Activated naive CD4-positive, alpha-beta T cell treated with anti-CD3 and anti-CD28 coated beads, Interleukin-2, amount 50 U/mL, for 24 hours (primary cell): ENCODE measurements around the gene CCDC59.

Experiments
- H3K27ac Mint-ChIP-seq: one replicate; pipeline ENCODE4 v1.8.0; 2021; ENCODE audit warnings: mild to moderate bottlenecking, mixed read lengths
- H3K27me3 Mint-ChIP-seq: one replicate; pipeline ENCODE4 v1.8.0; 2021; ENCODE audit warnings: mixed read lengths
- H3K36me3 Mint-ChIP-seq: one replicate; pipeline ENCODE4 v1.8.0; 2021; ENCODE audit warnings: mixed read lengths
- H3K4me1 Mint-ChIP-seq: one replicate; pipeline ENCODE4 v1.8.0; 2021; ENCODE audit warnings: mixed read lengths
- H3K4me3 Mint-ChIP-seq: one replicate; pipeline ENCODE4 v1.8.0; 2021; ENCODE audit warnings: mild to moderate bottlenecking, mixed read lengths
- H3K9me3 Mint-ChIP-seq: one replicate; pipeline ENCODE4 v1.8.0; 2021; ENCODE audit warnings: mixed read lengths

Gene CCDC59

DNA sequence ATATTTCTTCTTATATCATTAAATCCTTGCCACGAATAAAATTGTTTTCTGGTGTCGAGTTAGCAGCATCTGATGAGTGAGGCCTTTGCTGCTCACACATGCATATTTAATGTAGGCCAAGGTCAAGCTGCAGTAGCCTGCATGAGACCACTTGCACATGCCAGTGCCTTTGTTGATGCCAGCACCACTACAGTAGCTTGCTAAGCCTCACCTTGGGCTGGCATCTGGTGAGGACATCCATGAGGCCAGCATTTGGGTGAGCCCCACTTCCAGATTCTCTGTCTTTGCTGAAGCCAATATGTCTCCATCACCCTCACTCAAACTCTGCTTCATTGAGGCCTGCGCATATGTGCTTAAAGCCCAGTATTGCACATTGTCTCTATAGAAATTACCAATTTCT is 8.0 kb downstream of the CCDC59 start:
- H3K27me3 Mint-ChIP-seq = no peaks in the 10 kb centered on the region
- no peaks in the 10 kb centered on the region for H3K9me3 Mint-ChIP-seq
- H3K4me3 Mint-ChIP-seq = no peak overlapping the region
- peaks cover 6% of the 10 kb centered on the region for H3K4me1 Mint-ChIP-seq
- peaks cover 6% of the 10 kb centered on the region for H3K36me3 Mint-ChIP-seq
- no peak overlapping the region for H3K27ac Mint-ChIP-seq

DNA sequence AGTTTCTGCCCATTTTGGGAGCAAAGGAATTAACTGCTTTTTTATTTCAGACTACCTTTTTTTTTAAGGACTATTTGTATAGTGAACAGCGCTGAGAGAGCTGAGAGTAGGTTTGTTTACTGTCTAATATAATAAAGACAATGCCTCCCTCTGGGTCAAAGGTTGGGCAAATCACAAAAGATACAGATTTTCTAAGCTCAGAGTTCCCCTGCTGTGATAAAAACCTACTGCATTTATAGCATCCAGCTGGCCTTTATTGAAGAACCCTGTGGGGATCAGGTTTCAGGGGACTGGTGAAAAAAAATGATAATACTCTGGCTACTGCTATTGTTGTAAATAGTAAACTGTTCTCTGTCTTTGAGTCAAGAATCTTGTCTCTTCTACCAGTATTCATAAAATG is 28.7 kb downstream of the CCDC59 start:
- H3K4me1 Mint-ChIP-seq = no peaks in the 10 kb centered on the region
- no peak overlapping the region for H3K4me3 Mint-ChIP-seq
- H3K27me3 Mint-ChIP-seq = peaks cover 3% of the 10 kb centered on the region
- H3K9me3 Mint-ChIP-seq = no peaks in the 10 kb centered on the region
- H3K27ac Mint-ChIP-seq = no peak overlapping the region
- H3K36me3 Mint-ChIP-seq = no peaks in the 10 kb centered on the region

DNA sequence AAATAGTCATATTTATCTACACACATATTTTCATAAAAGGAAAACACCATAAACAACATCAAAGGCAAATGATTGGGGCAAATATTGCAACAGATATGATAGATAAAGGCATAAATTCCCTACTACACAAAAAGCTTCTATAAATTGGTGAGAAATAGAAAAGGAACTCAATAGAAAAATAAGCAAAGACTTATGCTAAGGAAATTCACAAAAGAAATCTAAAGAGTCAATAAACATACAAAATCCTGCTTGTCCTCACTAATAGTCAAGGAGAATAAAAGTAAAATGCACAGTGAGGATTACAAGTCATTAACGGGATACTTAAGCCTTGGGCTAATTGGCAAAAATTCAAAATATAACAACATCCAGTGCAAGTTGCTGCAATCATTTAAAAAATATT is 30.3 kb downstream of the CCDC59 start:
- Mint-ChIP-seq H3K4me3 (no peak overlapping the region), H3K4me1 (no peaks in the 10 kb centered on the region), H3K9me3 (no peaks in the 10 kb centered on the region), H3K27me3 (peaks cover 2% of the 10 kb centered on the region), H3K27ac (no peak overlapping the region), H3K36me3 (no peaks in the 10 kb centered on the region)

DNA sequence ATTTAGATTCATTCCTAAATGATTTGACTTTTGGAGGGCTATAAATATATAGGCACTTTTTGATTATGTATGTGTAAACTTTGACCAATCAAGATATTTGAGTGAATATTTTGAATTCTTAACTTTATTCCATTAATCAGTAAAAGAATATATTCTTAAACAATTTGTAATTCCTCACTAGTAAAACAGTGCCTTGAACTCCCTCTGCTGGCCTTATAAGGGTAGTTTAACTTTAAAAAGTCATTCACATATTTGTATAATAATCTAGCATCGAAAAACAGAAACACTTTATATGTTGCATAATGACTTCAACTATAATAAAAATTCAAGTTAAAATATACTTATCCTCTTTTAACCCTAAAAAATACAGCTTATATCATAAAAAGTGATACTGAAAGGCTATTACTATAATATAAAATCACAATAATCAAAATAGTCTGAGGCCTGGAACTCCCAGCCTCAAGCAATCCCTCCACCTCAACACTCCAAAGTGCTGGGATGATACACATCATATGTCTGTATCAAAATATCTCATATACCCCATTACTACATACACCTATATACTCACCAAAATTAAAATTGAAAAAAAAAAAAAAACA is 31.2 kb downstream of the CCDC59 start:
- no peaks in the 10 kb centered on the region for H3K27me3 Mint-ChIP-seq
- no peaks in the 10 kb centered on the region for H3K9me3 Mint-ChIP-seq
- H3K27ac Mint-ChIP-seq = no peak overlapping the region
- no peaks in the 10 kb centered on the region for H3K36me3 Mint-ChIP-seq
- H3K4me3 Mint-ChIP-seq = no peak overlapping the region
- H3K4me1 Mint-ChIP-seq = no peaks in the 10 kb centered on the region

DNA sequence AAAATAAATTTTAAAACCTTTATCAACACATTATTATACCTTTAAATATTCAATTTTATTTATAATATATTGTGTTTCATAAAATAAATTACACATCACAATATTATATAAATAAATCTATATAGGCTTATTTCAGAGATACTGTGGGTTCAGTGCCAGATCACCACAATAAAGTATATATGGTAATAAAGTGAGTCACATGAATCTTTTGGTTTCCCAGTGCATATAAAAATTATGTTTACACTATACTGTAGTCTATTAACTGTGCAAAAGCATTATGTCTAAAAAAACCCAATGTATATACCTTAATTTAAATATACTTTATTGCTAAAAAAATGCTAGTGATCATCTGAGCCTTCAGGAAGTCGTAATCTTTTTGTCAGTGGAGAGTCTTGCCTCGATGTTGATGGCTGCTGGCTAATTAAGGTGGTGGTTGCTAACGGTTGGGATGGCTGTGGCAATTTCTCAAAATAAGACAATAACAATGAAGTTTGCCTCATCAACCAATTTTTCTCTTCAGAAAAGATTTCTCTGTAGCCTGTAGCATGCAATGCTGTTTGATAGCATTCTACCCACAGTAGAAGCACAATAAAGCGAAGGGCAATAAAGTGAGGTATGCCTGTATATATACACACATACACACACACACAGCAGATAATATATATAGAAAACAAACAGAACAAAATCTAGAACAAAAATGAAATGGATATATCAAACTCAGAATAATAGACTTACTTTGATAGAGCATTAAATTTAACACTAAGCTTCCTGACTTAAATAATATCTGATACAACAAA is 32.4 kb downstream of the CCDC59 start:
- no peak overlapping the region for H3K27ac Mint-ChIP-seq
- H3K27me3 Mint-ChIP-seq = peaks cover 2% of the 10 kb centered on the region
- no peaks in the 10 kb centered on the region for H3K9me3 Mint-ChIP-seq
- no peaks in the 10 kb centered on the region for H3K36me3 Mint-ChIP-seq
- H3K4me3 Mint-ChIP-seq = no peak overlapping the region
- no peaks in the 10 kb centered on the region for H3K4me1 Mint-ChIP-seq

DNA sequence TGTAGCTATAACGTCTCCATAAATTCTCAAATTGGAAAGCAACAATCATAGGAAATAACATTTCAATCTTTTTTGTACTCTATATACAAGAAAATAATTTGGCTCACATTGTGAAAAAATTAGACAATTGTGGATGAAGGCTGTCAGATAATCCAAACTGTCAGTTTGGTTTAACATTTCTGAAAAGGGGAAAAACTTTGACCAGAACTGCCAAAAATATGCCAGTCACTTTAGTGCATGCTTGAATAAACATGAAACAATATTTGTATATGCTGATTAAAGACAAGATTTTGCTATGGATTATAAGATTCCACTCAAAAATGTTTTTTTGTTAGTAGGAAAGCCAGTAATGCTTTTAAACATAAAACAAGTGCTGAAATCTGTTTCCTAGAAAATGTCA is 38.9 kb downstream of the CCDC59 start:
- no peak overlapping the region for H3K4me3 Mint-ChIP-seq
- H3K27ac Mint-ChIP-seq = no peak overlapping the region
- H3K27me3 Mint-ChIP-seq = peaks cover 13% of the 10 kb centered on the region
- H3K9me3 Mint-ChIP-seq = no peaks in the 10 kb centered on the region
- H3K36me3 Mint-ChIP-seq = no peaks in the 10 kb centered on the region
- H3K4me1 Mint-ChIP-seq = no peaks in the 10 kb centered on the region

DNA sequence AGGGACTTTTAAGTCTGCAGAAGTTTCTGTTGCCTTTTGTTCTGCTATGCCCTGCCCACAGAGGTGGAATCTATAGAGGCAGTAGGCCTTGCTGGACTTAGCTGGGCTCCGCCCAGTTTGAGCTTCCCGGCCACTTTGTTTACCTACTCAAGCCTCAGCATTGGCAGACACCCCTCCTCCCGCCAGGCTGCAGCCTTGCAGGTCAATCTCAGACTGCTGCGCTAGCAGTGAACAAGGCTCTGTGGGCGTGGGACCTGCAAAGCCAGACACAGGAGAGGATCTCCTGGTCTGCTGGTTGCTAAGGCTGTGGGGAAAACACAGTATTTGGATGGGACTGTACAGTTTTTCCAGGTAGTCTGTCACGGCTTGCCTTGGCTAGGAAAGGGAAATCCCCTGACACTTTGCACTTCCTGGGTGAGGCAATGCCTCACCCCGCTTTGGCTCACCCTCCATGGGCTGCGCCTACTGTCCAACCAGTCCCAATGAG is 43.7 kb downstream of the CCDC59 start:
- no peaks in the 10 kb centered on the region for H3K36me3 Mint-ChIP-seq
- H3K4me1 Mint-ChIP-seq = no peaks in the 10 kb centered on the region
- no peak overlapping the region for H3K27ac Mint-ChIP-seq
- peaks cover 11% of the 10 kb centered on the region for H3K27me3 Mint-ChIP-seq
- no peak overlapping the region for H3K4me3 Mint-ChIP-seq
- H3K9me3 Mint-ChIP-seq = peaks cover 4% of the 10 kb centered on the region
